Activated CD8-positive, alpha-beta memory T cell treated with anti-CD3 and anti-CD28 coated beads, Interleukin-2, amount 50 U/mL, for 48 hours (primary cell): ENCODE data around the gene POM121.
"Not testable (repeated sequence)": the region's sequence is repeated elsewhere in the genome, so short reads cannot be mapped to it uniquely, and the experiment has no call there.

Experiments used
- DNase-seq: peaks from one replicate; pipeline ENCODE4 v3.0.0-alpha.2; 2020

The POM121 gene

GRCh38 chr7:72924733-72925545 is at the start of gene POM121:
TSS of gene POM121 (plus strand) at chr7:72925095. CDS start at chr7:72925122, 27 bp downstream.
- peak; percentile 93 for DNase-seq

DNA sequence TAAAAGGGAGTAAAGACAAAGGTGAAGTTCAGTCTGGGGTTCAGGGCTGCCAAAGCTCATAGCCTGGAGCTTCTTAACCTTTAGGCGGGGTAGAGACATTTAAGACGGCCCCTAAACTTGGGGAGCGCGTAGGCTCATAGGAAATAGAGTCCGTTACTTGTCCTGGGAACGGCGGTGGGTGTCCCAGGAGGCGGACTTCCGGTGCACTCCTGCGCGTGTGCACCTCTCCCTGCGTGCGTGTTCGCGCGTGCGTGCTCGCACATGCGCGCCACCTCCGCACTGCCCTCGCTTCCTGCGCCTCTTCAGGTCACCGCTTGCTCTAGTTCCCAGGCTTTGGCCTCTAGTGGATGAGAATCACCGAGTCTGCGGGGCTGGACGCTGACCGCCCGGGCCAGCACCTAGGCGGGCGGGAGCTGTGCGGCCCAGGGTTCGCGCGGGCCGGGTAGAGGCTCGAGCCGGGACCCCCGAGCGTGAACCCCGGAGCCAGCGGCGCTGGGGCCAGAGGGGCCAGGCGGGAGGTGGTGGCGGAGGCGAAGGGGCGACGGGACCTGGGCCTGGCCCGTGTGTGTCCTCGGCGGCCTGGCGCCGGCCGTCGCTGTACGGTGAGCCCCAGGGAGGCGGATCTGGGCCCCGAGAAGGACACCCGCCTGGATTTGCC is 45.7 kb upstream of the POM121 start:
- DNase-seq = peak; percentile 83

- peak; percentile 73 for DNase-seq
Measured at GRCh38 chr7:72879737-72880215, 45.1 kb upstream of the POM121 start.

GRCh38 chr7:72891750-72892149 is 33.1 kb upstream of the POM121 start:
- not testable (repeated sequence) for DNase-seq

GRCh38 chr7:72904740-72905139 is 20.2 kb upstream of the POM121 start:
- DNase-seq = not testable (repeated sequence)

- not testable (repeated sequence) for DNase-seq
Measured at GRCh38 chr7:72908422-72908821, 16.5 kb upstream of the POM121 start.

DNA sequence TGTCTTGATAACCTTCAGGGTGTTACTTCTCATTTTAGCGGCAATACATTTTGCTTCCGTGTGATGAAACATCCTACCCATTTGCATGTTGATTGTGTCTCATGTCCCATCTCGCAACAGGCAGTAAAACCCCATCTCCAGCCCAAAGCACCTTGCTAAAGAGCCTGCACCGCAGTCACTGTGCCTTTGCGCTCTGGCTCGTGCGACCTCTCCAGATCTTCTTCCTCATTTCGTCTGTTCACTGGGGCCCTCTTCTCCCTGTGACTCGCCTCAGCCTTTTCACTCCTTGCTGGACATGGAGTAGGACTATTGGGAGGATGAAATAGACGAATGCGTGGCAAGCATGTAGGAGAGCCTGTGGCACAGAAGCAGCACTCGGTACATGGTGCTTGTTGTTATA is 13.5 kb upstream of the POM121 start:
- DNase-seq = not testable (repeated sequence)

- DNase-seq = not testable (repeated sequence)
Measured at GRCh38 chr7:72913750-72914149, 11.1 kb upstream of the POM121 start.

- not testable (repeated sequence) for DNase-seq
Measured at GRCh38 chr7:72914756-72915525, 10.0 kb upstream of the POM121 start.

- DNase-seq = no peak
Measured at GRCh38 chr7:72919256-72919775, 5.6 kb upstream of the POM121 start.

- no peak for DNase-seq
Measured at GRCh38 chr7:72924386-72924732, 536 bp upstream of the POM121 start.

DNA sequence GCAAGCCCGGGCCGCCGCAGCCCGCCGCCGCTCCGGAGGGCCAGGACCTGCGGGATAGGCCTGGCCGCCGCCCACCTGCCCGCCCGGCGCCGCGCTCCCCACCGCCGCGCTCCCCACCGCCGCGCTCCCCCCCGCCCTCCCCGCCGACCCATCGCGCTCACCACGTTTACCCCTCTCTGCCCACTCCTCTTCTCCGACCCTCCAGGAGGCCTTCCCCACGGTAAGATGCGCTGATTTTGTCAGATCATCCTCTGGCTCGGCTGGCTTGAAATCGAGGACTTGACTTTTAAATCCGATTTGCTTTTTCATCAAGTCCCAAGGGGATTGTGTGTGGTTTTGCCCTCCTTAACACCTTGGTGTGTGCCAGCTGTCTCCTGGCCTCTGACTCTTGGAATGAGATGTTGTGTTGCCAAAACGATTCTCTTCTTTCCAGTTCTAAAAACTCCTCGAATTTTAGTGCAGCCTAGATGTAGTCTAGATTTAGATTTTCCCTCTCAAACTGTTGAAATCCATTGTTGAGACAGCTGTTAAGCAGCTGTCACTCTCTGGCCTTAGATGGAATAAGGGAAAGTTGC is 738 bp downstream of the POM121 start:
- DNase-seq = no peak

GRCh38 chr7:72927791-72928190 is 2.9 kb downstream of the POM121 start:
- DNase-seq = peak; percentile 42

- DNase-seq = not testable (repeated sequence)
Measured at GRCh38 chr7:72928216-72928615, 3.3 kb downstream of the POM121 start.

DNA sequence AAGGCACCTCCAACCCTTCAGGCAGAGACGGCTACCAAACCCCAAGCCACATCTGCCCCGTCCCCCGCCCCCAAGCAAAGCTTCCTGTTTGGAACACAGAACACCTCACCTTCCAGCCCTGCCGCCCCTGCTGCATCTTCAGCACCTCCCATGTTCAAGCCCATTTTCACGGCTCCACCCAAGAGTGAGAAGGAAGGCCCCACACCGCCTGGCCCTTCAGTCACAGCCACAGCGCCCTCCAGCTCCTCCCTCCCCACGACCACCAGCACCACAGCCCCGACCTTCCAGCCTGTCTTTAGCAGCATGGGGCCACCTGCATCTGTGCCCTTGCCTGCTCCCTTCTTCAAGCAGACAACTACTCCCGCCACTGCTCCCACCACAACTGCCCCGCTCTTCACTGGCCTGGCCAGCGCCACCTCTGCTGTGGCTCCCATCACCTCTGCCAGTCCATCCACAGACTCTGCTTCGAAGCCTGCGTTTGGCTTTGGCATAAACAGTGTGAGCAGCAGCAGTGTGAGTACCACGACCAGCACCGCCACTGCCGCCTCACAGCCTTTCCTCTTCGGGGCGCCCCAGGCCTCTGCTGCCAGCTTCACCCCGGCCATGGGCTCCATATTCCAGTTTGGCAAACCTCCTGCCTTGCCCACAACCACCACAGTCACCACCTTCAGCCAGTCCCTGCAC is 17.3 kb downstream of the POM121 start:
- not testable (repeated sequence) for DNase-seq

GRCh38 chr7:72942956-72943355 is 18.1 kb downstream of the POM121 start:
- DNase-seq = not testable (repeated sequence)

DNA sequence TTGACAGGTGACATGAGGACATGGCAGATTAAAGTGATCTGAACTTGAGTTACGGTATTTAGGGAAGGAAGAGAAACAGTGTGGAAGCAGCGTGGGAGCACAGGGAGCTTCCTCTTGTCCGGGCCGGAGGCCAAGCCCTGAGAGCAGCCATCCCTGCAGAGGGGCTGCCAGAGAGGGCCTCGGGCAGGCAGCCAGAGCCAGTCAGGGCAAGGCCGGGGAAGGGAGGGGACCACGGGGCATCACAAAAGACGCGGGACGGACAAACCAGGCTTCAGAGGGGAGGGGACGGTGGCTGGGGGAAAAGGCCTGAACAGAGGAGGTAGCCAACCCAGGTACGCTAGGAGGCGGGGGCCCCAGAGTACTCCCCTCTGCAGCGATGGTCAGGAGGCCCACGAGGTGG is 20.0 kb downstream of the POM121 start:
- DNase-seq = not testable (repeated sequence)

DNA sequence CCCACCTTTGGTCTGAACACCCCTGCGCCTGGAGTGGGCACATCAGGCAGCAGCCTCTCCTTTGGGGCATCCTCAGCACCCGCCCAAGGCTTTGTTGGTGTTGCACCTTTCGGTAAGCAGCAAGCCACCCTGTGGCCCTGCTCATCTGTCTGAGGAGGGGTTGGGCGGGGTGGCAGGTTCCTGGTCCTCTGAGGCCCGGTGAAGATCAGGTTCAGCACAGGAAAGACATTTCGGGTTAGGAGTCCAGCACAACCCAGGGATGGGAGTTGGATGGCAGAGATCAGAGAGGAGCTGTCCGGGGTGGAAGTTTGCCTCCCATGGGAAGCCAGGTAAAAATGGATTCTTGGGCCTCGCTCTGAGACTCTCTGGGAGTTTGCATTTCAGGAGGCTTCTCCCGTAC is 20.7 kb downstream of the POM121 start:
- not testable (repeated sequence) for DNase-seq

DNA sequence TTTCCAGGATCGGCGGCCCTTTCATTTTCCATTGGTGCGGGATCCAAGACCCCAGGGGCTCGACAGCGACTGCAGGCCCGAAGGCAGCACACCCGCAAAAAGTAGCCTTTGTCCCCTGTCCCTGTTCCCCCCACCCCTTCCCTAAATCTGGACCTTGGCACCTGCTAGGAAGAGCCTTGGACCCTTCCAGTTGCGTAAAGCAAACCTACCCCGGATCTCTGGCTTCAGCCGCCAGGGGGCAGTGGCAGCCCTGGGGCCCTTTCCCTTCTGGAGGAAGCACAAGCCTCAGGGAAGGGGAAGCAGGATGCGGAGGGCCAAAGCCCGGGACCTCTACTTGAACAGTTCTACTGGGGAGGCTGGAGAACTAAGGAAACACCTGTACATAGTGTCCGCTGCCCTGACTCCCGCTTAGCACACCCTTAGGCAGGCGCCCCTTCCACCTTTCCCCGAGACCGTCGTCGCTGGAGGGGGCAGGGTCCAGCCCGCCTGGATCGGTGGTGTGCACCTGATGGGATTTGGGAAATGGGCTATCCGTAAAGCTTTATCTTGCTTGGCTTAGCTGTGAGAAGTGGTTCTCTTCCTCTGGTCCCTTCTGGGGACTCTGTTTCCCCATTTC is 21.3 kb downstream of the POM121 start:
- DNase-seq = not testable (repeated sequence)

GRCh38 chr7:72948714-72949113 is 23.8 kb downstream of the POM121 start:
- DNase-seq = not testable (repeated sequence)

- not testable (repeated sequence) for DNase-seq
Measured at GRCh38 chr7:72949276-72949675, 24.4 kb downstream of the POM121 start.

GRCh38 chr7:72949686-72950085 is 24.8 kb downstream of the POM121 start:
- DNase-seq = peak; percentile 55
